NOMO-1 treated with DMSO at 0.1 percent for 48 hours (cell line): ENCODE data around the gene MYCBPAP.

Source experiments
- DNase-seq: peaks from one replicate; lab custom pipeline; 2025; ENCODE audit not compliant: unreplicated experiment; lab: John Stamatoyannopoulos, UW

Gene MYCBPAP

GRCh38 chr17:50569592-50569991, 61.4 kb downstream of the MYCBPAP start:
- no peak for DNase-seq

DNA sequence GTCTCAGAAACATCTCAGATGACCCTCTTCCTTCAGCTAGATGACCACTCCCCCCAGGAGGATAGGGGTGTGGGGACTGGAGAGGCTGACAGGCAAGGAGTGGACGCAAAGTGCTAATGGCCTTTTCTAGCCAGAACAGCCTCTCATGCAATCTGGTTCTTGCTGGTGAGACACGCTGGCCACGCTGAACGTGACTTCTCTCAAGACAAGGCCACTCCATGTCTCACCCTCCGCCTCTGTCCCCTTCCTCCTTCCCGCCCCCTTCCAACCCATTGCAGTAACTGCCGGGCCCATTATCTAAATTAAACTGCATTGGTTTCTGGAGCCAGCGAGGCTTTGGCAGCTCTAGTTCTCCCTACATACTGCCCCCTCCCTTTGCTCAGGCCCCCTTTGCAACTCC, 61.8 kb downstream of the MYCBPAP start:
- DNase-seq = no peak

GRCh38 chr17:50570528-50570927, 62.3 kb downstream of the MYCBPAP start:
- DNase-seq = no peak

GRCh38 chr17:50571681-50572080, 63.4 kb downstream of the MYCBPAP start:
- no peak for DNase-seq

GRCh38 chr17:50572541-50572940, 64.3 kb downstream of the MYCBPAP start:
- no peak for DNase-seq

DNA sequence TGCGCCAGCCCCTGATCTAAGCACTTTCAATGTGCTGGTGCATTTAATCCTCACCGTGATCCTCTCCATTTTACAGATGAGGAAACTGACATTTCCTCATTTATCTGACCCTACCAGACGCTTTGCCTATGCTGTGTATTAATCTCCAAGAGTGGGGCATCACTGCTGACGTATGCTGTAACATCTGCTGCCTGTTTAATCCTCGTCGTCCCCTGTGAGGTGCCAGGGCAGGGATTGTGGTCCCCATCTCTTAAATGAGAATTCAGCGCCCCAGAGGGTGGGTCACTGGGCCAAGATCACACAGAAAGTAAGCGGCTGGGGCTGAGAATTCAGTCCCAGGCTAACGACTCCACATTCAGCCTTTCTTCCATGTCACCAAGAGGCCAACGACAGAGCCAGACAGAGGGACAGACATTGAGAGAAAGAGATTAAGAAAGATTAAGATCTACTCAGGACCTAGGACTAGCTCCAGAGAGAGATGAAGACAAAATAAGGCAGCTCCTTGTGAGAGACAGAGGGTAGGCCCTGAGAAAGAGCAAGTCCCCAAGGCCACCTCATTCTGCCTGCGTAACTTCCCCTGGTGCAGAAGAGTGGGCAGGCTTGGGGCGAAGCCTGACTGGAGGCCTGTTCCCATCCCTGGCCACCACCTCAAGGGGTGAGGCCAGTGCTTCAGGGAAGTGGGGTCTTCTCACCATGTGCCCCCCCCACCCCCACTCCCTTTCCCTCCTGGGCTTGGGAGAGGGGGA, 65.8 kb downstream of the MYCBPAP start:
- DNase-seq = no peak

DNA sequence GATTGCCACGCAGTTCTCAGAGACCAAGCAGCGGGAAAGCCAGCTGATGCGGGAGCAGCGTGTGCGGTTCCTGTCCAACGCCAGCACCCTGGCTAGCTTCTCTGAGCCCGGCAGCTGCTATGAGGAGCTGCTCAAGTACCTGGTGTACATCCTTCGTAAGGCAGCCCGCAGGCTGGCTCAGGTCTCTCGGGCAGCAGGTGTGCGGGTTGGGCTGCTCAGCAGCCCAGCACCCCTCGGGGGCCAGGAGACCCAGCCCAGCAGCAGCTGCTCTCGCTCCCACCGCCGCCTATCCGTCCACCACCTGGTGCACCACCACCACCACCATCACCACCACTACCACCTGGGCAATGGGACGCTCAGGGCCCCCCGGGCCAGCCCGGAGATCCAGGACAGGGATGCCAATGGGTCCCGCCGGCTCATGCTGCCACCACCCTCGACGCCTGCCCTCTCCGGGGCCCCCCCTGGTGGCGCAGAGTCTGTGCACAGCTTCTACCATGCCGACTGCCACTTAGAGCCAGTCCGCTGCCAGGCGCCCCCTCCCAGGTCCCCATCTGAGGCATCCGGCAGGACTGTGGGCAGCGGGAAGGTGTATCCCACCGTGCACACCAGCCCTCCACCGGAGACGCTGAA, 67.5 kb downstream of the MYCBPAP start:
- no peak for DNase-seq

DNA sequence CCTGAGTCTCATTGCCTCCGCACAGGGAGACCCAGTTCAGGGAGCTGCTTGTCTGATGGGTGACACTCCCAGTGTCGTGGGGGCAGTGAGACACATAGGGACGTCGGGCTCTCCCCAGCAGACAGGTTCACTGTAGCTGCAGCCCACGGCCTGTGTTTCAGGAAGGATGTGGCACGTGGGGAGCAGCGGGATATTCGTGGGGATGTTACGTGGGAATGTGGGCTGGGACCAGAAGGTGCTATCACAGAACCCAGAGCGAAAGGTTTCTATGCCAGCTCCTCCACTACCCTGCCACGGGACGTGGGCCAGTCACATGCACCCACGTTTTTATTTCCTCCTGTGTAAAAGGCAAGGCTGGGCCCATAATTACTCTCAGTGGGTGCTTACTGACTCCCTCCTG, 68.6 kb downstream of the MYCBPAP start:
- DNase-seq = no peak

DNA sequence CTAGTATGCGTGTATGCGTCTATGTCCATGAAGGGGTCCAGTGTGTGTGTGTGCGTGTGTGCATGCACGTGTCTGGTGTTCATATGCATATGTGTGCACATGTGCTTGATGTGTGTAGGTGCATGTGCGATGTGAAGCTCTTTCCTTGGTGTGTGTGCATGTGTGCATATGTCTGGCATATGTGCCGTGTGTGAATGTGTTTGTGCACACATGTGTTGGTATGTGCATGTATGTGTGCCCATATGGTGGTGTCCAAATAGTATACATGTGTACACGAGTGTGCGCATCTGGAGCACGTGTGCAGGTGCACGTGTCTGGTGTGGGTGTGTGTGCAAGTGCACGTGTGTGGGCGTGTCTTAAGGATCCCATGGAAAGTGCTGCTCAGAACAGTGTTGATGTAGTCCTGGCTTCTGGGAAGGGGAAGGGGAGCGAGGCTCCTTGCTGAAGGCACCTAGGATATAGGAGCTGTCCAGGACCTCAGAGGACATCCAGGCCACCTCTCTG, 69.3 kb downstream of the MYCBPAP start:
- DNase-seq = no peak

GRCh38 chr17:50578173-50578572, 69.9 kb downstream of the MYCBPAP start:
- no peak for DNase-seq

DNA sequence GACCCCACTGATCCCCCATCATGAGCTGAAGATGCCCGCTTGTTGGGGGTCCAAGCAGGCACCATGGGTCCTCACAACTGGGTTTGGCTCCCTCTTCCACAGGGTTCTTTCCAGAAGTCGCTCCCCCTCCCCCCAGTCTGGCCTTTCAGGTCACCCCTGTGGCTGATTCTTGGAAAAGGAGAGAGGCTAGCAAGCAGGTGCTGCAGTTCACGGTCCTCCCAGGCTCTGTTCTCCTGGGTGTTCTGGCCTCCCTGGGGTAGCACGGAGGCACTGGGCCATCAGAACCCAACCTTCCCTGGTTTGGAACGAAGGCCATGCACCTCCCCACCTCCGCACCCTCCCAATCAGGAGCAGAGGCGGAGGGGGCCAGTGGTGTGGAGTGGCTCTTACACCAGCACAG, 71.2 kb downstream of the MYCBPAP start:
- DNase-seq = no peak

DNA sequence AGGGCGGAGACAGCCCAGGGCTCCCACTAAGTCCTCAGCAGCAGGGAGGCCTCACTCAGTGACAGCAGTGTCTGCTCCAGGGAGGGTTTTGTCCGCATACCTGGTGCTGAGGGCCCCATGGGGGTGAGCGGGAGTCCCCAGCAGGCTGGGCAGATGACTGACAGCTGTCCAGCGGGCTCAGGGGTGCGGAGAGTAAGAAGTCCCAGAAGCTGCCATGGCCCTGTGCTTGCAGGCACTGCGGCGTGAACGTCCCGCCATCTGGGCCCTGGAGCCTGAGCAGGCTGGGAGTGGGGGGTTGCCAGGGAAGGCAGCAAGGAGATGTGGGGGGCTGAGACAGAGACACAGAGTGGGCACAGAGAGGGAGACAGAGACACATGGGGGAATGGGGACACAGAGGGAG, 72.4 kb downstream of the MYCBPAP start:
- DNase-seq = no peak
